ENCODE measurements around the gene YBX1.
"Not testable (repeated sequence)": the region's sequence is repeated elsewhere in the genome, so short reads cannot be mapped to it uniquely, and the experiment has no call there.

Gene YBX1

DNA sequence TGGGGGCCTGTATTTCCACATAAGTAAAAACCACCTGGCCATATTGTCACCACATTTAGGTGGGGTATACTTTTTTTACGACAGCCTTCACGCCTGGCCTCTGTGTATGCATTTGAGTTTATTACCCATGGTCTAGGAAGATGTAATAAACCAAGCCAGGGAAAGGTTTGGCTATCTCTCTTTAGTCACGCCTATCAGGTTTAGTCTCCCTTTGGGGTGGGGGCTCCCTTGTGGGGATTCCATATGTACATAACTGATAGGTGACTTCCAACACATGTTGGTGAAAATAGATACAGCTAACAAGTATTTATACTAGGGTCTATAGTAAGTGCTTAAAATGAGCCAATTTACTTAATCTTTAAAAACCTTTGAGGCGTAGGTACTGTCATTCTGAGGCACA is 4.2 kb downstream of the YBX1 start:
- in situ Hi-C loops (cut with MboI; ENCODE audit: low sequenced_read_pairs) = no loop called here

DNA sequence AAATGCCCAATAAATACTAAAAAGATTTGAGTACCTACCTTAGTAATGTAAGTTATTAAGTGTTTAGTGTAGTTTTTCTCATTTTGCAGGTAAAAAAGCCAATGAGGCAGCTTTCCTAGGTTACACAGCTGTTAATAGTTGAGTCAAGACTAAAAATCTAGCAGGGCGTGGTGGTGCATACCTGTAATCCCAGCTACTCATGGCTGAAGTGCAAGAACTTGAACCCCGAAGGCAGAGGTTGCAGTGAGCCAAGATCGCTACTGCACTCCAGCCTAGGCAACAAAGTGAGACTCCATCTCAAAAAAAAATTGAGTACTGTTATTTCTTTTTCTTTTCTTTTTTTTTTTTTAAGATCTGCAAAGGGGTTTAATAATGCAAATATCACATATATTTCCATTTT is 7.7 kb downstream of the YBX1 start:
- in situ Hi-C loops (cut with MboI; ENCODE audit: low sequenced_read_pairs) = no loop called here

DNA sequence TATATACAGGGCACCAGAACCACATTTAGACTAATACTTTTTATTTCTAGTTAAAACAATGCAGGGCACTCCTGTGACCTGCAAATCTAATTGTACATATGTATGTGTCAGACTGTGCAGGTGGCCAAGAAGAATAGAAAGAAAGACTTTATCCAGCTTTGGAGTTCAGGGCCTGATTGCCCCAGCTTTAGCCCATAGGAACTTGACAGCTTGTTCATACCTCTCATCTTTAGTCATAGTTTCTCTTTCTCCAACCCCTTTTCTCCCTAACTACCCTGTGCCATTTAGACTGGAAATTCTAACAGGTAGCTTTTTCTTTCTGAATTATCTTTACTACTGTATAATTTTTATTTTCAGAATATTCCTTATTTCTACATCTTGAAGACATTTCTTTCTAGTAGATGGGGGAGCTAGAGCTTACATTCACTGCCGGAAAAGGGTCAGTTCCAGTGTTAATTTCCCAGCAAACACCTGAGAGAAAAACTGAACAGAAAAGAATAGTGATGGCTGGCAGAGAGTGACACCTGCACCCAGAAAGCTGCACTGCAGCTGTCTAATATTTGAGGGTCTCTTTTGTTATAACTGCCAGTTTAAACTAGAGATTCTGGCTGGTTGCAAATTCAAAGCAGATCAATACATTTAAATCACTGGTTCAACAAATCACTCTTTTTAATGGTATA is 8.4 kb downstream of the YBX1 start:
- in situ Hi-C loops (cut with MboI; ENCODE audit: low sequenced_read_pairs) = no loop called here

DNA sequence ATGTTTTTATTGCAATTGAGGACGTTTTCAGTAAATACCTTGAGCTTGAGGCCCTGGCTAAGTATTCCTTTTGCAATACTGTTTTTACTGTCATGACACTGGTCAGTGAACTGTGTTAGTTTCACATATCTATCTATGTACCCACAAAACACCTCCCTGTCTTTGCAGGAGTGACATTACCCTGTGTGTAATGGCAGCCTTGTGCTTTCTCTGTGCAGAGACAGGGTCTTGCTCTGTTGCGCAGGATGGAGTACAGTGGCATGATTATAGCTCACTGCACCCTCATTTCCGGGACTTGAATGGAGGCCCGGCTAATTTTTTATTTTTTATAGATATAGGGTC is 8.9 kb downstream of the YBX1 start:
- in situ Hi-C loops (cut with MboI; ENCODE audit: low sequenced_read_pairs) = no loop called here

DNA sequence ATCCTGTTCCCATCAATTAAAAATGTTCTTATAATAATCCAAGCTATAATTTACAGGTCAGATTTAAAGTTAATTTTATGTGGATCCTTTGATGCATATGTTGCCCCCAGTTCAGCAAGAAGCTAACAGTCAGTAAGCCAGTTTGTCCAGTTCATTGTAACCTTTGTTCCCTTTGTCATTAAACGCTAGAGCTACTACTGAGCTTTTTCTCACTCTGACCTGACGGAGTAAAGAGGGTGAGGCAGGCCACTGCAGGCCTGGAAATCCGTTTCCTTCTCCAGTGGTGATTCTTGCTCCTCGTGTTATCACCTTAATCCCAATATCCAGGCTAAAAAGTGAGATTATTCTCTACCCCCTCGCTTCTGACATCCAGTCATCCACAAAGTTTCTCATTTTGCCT is 10.2 kb downstream of the YBX1 start:
- in situ Hi-C loops (cut with MboI; ENCODE audit: low sequenced_read_pairs) = no loop called here

DNA sequence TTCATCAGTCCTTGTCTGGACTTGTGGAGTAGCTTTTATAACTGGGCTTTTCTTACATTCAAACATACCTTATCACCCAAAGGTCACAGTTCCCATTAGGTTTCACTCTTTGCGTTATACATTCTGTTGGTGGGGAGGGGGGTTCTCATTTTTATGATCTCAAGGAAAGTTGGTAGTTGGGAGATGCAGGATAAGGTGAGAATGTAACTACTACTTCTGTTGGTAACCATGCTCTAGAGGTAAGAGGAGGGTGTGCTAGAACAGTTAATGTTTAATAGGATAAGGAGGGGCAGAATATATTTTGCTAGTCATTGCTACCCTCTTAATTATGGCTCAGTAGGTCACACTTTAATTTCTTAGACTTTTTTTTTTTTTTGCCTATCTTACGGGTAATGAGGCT is 10.7 kb downstream of the YBX1 start:
- in situ Hi-C loops (cut with MboI; ENCODE audit: low sequenced_read_pairs) = no loop called here

DNA sequence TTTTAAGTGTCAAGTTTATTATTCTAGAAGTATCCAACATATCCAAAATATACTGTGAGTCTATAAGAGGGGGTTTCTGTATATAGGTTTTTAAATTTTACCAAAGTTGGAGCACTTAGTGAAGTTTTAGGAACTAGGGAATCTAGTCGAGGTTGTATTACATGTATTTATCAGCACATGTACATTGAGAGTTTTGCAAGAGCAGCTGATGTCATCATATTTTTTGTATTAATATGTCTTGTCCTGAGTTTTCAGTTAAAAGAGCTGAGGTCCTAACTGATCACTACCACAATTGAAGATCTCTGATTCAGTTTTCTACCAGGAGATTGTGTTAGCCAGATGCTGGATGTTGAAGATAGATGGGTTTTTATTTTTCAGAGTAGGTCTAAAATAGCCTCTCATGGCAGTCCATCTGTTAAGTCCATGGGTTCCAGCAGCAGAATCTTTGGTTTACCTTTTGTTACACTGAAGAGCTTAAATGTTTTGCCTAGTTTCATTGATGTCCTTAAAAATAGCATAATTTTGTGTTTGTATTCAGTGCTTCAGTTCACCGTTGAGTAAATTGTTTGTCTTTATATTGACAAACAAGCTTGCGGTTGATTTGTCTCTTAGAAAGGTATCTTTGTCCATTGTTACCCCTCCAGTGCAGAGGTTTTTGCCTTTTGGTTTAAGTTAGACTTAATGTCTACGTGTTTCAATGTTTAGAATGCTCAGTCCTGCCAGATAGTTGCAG is 16.0 kb downstream of the YBX1 start:
- in situ Hi-C loops (cut with MboI; ENCODE audit: low sequenced_read_pairs) = no loop called here

DNA sequence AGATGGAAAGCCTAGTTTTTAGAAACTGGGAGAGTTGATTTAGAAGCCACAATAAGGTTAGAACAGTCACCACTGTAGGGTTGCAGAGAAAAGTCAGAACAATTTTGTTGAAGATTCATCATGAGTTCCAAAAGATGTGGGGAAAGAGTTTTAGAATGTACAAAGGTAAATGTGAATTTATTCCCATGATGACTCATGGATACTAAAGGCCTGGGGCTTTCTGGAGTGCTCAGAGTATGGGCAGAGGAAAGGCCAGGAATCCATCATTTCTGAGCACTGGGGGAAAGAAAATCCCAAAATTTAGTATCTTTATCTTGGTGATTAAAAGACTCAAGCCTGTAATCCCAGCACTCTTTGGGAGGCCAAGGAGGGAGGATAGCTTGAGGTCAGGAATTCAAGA is 17.8 kb downstream of the YBX1 start:
- in situ Hi-C loops (cut with MboI; ENCODE audit: low sequenced_read_pairs) = no loop called here

DNA sequence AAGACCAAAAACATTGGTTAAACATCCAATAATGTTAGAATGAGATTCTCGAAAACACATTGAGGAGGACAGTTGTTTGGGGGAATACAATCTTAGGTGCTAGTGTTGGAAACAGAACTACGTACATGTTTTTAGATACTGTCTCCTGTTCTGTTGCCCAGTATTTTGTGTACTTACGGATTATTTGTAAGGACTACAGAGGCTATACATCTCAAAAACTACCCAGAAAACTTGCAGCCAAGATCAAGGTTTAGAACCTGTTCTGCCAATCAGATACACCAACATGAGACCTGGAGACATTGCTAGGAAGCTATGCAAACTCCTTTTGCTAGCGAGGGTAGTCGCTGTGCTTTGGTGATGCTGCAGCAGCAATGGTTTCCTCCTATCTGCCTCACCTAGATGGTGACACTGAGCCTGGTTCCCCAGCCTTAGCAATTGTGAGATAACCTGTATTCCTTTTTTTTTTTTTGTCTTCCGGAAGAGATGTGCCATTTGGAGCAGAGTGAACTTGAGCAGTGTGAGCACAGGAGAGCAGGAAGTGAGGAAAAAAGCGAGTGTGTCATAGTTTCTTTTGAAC is 21.8 kb downstream of the YBX1 start:
- in situ Hi-C loops (cut with MboI; ENCODE audit: low sequenced_read_pairs) = no loop called here

DNA sequence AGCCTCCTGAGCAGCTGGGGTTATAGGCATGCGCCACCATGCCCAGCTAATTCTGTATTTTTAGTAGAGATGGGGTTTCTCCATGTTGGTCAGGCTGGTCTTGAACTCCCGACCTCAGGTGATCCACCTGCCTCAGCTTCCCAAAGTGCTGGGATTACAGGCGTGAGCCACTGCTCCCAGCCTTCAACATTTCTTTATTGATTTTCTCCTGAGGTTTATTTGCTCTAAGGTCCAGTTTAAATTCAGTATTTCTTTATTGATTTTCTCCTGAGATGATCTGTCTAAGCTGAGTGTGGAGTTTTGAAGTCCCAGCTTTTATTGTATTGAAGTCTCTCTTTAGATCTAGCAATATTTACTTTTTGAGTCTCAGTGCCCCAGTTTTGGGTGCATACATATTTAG is 30.6 kb downstream of the YBX1 start:
- in situ Hi-C loops (cut with MboI; ENCODE audit: low sequenced_read_pairs) = not testable (repeated sequence)

DNA sequence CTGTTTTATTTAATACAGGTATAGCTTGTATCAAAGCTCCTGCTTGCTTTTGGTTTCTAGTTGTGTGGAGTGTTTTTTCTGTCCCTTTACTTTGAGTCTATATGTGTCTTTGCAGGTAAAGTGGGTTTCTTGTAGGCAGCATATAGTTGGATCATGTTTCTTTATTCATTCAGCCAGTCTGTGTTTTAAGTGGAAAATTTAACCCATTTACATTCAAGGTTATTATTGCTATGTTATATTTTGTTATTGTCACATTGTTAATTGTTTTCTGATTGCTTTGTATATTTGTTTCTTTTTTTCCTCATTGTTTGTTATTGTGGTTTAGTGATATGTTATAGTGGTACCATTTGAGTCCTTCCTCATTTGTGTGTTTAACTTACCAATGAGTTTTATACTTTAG is 31.1 kb downstream of the YBX1 start:
- in situ Hi-C loops (cut with MboI; ENCODE audit: low sequenced_read_pairs) = no loop called here

DNA sequence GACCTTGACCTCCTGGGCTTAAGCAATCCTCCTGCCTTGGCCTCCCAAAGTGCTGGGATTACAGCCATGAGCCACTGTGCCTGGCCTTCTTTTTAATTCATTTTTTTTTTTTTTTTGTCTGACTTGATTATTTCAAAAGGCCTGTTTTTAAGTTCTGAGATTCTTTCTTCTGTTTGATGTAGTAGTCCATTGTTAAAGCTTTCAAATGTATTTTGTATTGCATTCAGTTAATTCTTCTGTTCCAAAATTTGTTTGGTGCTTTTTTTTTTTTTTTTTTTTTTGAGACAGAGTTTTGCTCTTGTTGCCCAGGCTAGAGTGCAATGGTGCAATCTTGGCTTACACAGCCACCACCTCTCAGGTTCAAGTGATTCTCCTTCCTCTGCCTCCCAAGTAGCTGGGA is 32.2 kb downstream of the YBX1 start:
- in situ Hi-C loops (cut with MboI; ENCODE audit: low sequenced_read_pairs) = not testable (repeated sequence)

DNA sequence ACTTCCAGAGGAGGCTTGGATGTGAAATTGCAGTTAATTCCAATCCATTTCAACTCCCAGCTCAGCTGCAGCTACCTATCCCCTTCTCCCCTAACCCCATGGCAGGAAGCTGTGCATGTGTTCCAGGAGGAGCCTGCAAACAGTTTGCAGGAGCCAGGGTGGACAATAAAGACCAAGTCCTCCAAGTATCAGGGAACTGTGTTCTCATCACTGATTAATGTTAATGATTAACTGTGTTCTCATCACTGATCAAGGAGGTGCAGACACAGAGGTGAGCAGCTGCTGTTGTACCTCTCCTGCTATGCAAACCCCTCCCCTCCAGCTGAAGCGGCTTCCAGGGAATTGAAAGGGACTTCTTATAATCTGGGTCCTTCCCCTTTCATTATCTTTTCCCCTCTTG is 38.6 kb downstream of the YBX1 start:
- in situ Hi-C loops (cut with MboI; ENCODE audit: low sequenced_read_pairs) = no loop called here

DNA sequence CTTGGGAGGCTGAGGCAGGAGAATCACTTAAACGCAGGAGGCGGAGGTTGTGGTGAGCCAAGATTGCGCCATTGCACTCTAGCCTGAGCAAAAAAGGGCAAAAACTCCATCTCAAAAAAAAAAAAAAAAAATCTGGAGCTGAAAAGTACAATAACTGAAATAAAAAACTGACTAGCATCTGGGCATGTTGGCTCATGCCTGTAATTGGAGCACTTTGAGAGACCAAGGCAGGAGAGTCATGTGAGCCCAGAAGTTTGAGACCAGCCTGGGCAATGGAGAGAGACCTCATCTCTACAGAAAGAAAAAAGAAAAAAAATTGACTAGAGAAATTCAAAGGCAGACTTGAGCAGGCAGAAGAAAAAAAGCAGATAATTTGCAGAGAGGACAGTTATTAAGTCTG is 39.7 kb downstream of the YBX1 start:
- in situ Hi-C loops (cut with MboI; ENCODE audit: low sequenced_read_pairs) = no loop called here

DNA sequence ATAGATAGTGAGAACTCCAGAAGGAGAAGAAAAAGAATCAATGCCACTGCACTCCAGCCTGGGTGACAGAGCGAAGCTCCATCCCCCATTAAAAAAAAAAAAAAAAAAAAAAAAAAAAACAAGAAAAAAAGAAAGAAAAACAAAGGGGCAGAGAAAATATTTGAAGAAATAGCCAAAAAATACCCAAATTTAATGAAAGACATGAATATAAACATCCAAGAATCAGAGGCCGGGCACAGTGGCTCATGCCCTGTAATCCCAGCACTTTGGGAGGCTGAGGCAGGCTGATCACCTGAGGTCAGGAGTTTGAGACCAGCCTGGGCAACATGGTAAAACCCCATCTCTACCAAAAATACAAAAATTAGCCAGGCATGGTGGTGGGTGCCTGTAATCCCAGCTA is 40.2 kb downstream of the YBX1 start:
- in situ Hi-C loops (cut with MboI; ENCODE audit: low sequenced_read_pairs) = not testable (repeated sequence)

DNA sequence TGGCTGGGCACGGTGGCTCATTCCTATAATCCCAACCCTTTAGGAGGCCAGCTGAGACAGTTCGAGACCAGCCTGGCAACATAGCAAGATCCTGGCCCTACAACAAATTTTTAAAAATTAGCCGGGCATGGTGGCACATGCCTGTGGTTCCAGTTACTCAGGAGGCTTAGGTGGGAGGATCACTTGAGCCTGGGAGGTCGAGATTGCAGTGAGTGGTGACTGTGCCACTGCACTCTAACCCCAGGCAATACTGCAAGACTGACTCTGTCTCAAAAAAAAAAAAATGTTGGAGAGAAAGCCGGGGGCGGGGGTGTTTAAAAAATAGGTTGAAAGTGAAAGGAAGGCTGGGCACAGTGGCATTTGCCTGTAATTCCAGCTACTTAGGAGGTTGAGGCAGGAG is 41.3 kb downstream of the YBX1 start:
- in situ Hi-C loops (cut with MboI; ENCODE audit: low sequenced_read_pairs) = no loop called here

DNA sequence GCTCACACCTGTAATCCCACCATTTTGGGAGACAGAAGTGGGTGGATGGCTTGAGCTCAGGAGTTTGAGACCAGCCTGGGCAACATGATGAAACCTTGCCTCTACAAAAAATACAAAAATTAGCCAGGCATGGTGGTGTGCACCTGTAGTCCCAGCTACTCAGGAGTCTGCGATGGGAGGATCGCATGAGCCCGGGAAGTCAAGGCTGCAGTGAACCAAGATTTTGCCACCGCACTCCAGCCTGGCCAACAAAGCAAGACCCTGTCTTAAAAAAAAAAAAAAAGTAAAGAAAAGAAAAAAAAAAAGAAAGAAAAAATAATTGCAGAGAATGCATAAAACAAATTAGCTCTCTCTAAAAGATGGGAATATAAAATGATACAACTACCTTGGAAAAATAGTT is 43.6 kb downstream of the YBX1 start:
- in situ Hi-C loops (cut with MboI; ENCODE audit: low sequenced_read_pairs) = not testable (repeated sequence)

DNA sequence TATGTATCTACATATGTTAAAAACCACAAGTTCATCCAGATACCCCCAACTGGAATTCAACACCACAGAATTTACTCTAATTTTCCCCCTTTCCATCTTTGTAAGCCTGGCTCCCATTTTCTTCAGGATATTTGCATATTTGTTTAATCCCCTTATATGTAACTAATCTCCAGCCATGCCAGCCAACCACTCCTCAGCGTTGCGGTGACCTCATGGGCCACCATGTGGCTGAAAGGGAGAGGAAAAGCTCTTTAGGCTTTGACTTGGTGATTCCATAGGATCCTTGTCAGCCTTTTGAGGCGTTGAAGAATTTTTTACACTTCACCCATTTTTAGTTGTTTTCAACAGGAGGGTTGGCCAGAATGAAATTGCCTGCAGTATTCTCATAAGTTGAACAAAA is 47.8 kb downstream of the YBX1 start:
- in situ Hi-C loops (cut with MboI; ENCODE audit: low sequenced_read_pairs) = no loop called here

DNA sequence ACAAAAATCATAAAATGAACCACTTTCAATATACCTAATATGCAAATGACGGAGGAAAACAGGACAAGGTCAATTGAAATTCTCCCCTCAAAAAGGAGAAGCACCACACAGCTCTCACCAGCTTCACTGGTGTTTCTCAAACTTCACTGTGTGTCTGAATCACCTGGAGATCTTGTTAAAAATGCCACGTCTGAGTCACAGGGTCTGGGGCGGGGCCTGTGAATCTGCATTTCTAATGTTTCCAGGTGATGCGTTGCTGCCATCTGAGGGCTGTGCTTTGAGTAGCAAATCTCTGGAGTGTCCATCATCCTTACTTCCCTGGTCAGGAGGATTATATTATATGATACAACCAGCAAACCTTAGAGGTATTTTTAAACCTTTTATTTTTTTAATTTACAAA is 48.8 kb downstream of the YBX1 start:
- in situ Hi-C loops (cut with MboI; ENCODE audit: low sequenced_read_pairs) = no loop called here

DNA sequence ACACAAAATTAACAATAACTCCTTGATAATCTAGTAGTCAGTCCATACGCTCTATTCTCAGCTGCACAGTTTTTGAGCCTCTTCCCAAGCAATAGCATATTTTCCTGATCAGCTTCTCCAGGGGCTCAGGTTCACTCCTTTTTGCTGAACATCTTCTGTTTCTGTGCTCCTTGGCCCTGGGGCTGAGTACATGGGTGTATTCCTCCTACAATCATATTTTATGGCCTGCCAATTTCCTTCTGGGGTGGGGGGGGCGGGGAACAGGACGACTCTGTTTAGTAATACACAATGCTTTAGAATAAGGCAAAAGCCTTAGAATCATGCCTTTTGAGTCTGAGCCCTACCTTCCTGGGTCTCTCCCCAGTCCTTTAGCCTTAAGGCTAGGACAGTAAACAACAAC is 49.4 kb downstream of the YBX1 start:
- in situ Hi-C loops (cut with MboI; ENCODE audit: low sequenced_read_pairs) = no loop called here

DNA sequence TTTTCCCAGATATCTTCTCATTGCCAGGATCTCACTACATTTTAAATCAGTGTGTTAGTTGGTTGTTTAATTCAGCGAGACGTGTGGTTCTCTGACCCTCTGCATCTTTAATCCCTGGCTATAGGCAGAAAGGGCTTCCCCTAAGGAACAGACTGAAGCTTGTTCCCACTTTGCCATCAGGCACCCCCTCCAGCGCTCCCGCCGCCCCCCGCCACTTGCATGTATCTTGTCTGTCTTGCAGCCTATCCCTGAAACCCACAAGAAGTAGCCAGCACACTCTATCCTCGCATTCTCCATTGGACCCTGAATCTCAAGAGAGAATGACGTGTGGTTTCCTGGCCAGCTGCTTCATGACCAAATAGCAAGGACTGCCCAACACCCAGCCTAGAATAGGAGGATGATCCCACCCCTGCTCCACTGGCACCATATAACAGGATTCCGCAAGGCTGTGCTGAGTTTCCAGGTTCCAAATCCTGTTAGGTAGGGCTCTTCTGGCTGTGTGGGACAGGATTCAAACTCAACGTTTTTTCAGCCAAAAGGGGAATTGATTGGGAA is 50.0 kb downstream of the YBX1 start:
- in situ Hi-C loops (cut with MboI; ENCODE audit: low sequenced_read_pairs) = no loop called here
